ENCODE results near the gene PGK2.

The PGK2 gene

DNA sequence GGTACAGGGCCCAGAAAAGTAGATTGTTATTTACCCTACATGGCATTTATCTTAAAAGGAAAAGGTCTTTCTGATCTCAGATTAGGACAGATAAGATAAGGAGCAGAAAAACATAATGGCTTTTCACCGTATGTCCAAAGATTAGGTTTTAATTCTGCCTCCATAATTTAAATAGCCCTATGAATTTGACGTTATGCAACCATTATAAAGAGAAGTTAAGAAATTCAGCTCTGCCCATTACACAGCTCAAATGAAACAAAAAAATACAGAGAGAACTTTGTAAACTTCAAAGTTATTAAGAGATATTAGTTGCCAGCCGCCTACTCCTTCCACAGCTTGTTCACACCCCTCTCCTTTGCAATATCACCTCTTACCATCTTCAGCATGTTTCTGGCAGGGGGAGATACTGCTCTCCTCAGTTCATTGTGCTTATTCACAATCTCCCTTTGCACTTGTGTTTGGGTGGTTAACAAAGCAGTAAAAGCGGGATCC lies 51.0 kb downstream of the PGK2 start:
- no peak for DNase-seq (ENCODE audit: low read depth in 2 of 2)

Measured in stimulated activated CD8-positive, alpha-beta memory T cell treated with anti-CD3 and anti-CD28 coated beads, Interleukin-7, amount 100 ng/mL, for 4 hours (primary cell).